GM18499 (cell line): Measurements from ENCODE around the gene ACTRT2.

Experiments
- ATAC-seq: cut with Tn5 transposase; IDR thresholded peaks from one replicate; pipeline ENCODE4 v1.9.1; 2021; ENCODE audit warnings: moderate number of reproducible peaks; ENCODE audit not compliant: insufficient read depth, unreplicated experiment

ACTRT2 gene

GRCh38 chr1:3021233-3021671 is at the start of gene ACTRT2:
Gene ACTRT2 (plus strand): TSS chr1:3021467. CDS start chr1:3021687, 220 bp downstream.
- ATAC-seq, result no peak

DNA sequence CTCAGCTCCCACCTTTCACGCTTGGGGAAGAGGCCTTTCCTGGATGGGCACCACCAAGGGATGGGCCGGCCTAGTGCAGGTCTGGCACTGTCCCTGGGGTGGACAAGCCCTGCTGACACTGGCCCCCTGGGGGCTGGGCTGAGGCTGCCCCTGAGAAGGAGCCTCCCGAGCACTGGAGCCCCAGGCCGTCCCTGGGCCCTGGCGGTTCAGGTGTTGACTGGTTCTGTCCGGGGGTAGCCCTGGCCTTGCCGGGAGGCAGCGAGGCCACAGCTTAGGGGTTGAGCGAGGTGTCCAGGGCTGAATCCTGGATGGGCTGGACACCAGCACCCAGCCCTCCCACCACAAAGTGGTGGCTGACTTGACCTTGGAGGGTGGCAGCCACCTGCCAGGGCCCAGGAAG is 49.7 kb upstream of the ACTRT2 start:
- ATAC-seq, result no peak

DNA sequence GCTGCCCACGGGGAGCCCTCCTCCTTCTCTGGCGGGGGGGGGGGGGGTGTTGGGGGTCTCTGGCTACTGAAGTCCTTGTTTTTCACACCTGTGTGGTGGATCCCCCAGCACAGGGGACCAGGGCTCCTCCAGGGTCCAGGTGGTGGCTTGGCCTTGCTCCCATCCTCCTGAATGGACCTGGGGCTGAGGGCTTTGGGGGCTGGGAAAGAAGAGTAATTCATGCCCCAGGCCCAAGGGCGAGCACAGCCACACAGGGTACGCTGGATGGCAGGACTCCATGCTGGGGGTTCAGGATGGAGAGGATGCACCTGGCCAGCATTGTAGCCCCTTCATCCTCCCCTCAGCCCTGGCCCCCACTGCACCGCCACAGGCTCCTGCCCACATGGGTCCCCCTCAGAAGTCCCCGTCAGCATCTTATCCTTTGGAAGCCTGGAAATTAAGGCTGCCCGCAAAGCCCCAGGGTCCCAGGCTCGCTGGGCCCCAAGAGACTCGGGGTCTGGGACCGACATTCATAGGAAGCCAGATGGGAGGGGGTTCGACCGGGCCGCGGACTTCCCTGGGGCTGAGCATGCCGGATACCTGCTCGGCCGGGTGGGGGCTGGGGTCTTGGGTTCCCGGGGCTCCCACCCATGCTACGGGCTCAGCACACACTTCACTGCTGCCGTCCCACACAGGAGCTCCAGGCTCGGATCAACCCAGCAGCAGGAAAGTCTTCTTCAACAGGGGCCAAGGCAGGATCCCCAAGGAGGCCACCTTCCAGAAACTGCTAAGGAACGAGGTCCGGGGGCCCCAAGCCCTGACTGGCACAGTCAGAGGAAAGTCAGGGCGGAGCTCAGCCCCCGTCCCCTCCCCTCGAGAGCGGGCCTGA is 49.0 kb upstream of the ACTRT2 start:
- ATAC-seq, result no peak

GRCh38 chr1:2972879-2973575 is 48.2 kb upstream of the ACTRT2 start:
- no peak for ATAC-seq

DNA sequence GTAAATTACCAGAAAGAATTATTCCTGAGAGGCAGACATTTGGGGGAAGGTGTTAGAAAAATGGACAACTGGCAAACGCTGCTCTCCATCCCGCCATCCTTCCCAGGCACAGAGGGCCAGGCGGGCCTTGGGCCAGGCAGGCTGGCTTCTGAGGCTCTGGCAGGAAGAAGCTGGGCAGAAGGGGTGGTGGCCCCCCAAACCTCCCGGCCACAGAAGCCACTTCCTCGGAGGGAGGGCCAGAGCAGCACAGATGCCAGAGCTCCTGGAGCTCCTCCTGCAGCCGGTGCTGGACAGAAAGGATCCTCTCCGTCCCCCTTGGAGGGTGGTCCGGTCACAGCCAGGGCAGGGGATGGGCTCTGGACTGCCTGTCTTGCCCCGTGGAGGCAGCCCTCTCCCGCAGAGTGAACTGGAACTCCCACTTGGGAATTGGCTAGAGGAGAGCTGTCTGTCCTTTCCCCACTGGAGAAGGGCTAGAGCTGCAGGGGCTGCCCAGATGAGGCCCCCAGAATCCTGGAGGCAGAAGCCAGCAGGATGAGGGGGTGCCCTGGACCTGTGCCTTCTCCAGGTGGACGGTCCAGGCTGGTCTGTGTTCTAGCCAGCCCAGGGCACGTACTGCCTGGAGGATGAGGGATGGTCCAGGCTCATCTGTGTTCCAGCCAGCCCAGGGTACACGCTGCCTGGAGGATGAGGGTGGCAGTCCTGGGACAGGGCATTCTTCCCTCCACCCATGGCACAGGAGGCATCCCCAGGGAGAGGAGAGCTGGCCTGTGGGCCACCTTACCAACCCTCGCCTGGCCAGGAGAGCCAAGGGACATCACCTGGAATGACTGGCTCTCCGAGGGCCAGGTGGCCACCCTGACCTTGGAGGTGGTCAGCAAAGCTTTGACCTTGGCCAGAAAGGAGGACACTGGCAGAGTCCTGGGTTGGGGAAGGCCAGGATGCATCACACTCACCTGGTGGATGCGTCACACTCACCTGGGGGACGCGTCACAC is 47.4 kb upstream of the ACTRT2 start:
- no peak for ATAC-seq

GRCh38 chr1:2974701-2975301 is 46.5 kb upstream of the ACTRT2 start:
- ATAC-seq, result no peak

- no peak for ATAC-seq
These were observed 45.6 kb upstream of the ACTRT2 start for GRCh38 chr1:2975466-2976179.

GRCh38 chr1:2976180-2976562 is 45.1 kb upstream of the ACTRT2 start:
- no peak for ATAC-seq

GRCh38 chr1:2977886-2978611 is 43.2 kb upstream of the ACTRT2 start:
- ATAC-seq, result no peak

DNA sequence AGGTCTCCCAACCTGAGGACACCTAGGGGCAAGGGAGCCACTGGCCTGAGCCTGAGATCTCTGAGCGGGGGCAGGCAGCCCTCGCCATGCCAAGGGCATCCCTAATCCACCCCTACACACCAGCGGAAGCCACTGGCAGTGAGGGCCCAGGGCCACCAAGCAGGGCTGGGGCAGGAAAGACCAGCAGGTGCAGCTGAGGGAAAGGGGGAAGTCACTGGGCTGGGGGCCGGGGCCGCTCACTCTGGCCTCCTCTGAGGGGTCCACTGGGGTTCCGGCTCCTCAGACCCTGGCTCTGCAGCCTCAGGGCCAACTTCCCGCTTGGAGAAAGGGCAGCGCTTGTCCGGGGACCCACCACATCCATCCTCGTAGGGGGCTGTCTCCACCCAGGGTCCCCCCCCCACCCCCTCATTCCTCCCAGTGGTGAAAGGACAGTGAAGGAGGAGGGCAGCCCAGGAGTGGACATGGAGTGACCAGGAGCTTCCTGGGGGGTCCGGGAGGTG is 42.5 kb upstream of the ACTRT2 start:
- no peak for ATAC-seq

- no peak for ATAC-seq
These were observed 41.8 kb upstream of the ACTRT2 start for GRCh38 chr1:2979191-2980072.

GRCh38 chr1:2980073-2980791 is 41.0 kb upstream of the ACTRT2 start:
- ATAC-seq, result no peak

GRCh38 chr1:2980849-2981248 is 40.4 kb upstream of the ACTRT2 start:
- ATAC-seq, result no peak

- ATAC-seq, result no peak
These were observed 39.9 kb upstream of the ACTRT2 start for GRCh38 chr1:2981388-2981787.

GRCh38 chr1:2981981-2982614 is 39.2 kb upstream of the ACTRT2 start:
- ATAC-seq, result no peak

GRCh38 chr1:2982615-2983318 is 38.5 kb upstream of the ACTRT2 start:
- ATAC-seq, result no peak
